Liver (tissue), 9 donors: ENCODE data around the gene EDN1. TPM values are rescaled to one million over a fixed set of nuclear protein-coding genes. Genes with fewer than 3 reads are reported as not detected.

ENCODE experiments used
- DNase-seq: peaks from one replicate; pipeline ENCODE4 v3.0.0-alpha.2; 2017; ENCODE audit warnings: low spot score
- H3K27ac ChIP-seq, 2 donors: one replicate each; pipeline ENCODE4 v1.7.0; 2013; ENCODE audit warnings: inconsistent platforms in 2 of 2, low read length in 2 of 2, control low read depth in 1 of 2, low read depth in 1 of 2, mild to moderate bottlenecking in 1 of 2
- H3K27me3 ChIP-seq, 4 donors: one replicate each; pipeline versions ENCODE4 v1.6.1 to v1.7.0; 2013; ENCODE audit warnings: low read length in 3 of 4, inconsistent platforms in 1 of 4, mild to moderate bottlenecking in 1 of 4, moderate library complexity in 1 of 4; ENCODE audit not compliant: control insufficient read depth in 4 of 4, insufficient read depth in 4 of 4
- H3K36me3 ChIP-seq, 4 donors: one replicate each; pipeline versions ENCODE4 v1.6.1 to v1.7.0; 2013; ENCODE audit warnings: low read length in 3 of 4, mild to moderate bottlenecking in 3 of 4, low read depth in 1 of 4, moderate library complexity in 1 of 4; ENCODE audit not compliant: control insufficient read depth in 4 of 4, insufficient read depth in 3 of 4
- H3K4me1 ChIP-seq, 4 donors: one replicate each; pipeline versions ENCODE4 v1.6.1 to v1.7.0; 2013; ENCODE audit warnings: low read length in 3 of 4, mild to moderate bottlenecking in 3 of 4, moderate library complexity in 1 of 4; ENCODE audit not compliant: control insufficient read depth in 4 of 4, insufficient read depth in 4 of 4
- H3K4me3 ChIP-seq, 3 donors: one replicate each; pipeline versions ENCODE4 v1.6.1 to v1.7.0; 2013; ENCODE audit warnings: low read length in 3 of 3, control low read depth in 1 of 3, low read depth in 1 of 3, mild to moderate bottlenecking in 1 of 3
- H3K9ac ChIP-seq, 2 donors: one replicate each; pipeline ENCODE4 v1.7.0; 2013; ENCODE audit warnings: low read length in 2 of 2, mild to moderate bottlenecking in 2 of 2, moderate library complexity in 2 of 2, control low read depth in 1 of 2, low read depth in 1 of 2
- H3K9me3 ChIP-seq, 4 donors: one replicate each; pipeline versions ENCODE4 v1.6.1 to v1.7.0; 2013; ENCODE audit warnings: low read length in 3 of 4; ENCODE audit not compliant: control insufficient read depth in 4 of 4
- ATF3 ChIP-seq: IDR thresholded peaks from 2 replicates; pipeline ENCODE4 v1.6.1; 2016; ENCODE audit warnings: antibody characterized with exemption
- CTCF ChIP-seq: fragments of 150-350 bp; IDR thresholded peaks from 2 replicates; pipeline ENCODE4 v1.5.1; 2017; ENCODE audit warnings: improper control_type of control experiment, low read depth, low read length; ENCODE audit not compliant: missing input control
- EGR1 ChIP-seq, 2 donors: IDR thresholded peaks; 2 replicates each; pipeline ENCODE4 v1.6.1; 2016 to 2018; ENCODE audit warnings: antibody characterized with exemption in 2 of 2, low read depth in 2 of 2
- FOXA1 ChIP-seq: IDR thresholded peaks from 2 replicates; pipeline ENCODE4 v1.6.1; 2016; ENCODE audit warnings: antibody characterized with exemption
- FOXA2 ChIP-seq: IDR thresholded peaks from 2 replicates; pipeline ENCODE4 v1.6.1; 2016; ENCODE audit warnings: antibody characterized with exemption
- GABPA ChIP-seq, 2 donors: IDR thresholded peaks in 1 of 2; conservative IDR thresholded peaks in 1 of 2; 2 replicates each; pipeline ENCODE4 v1.6.1; 2016; ENCODE audit warnings: antibody characterized with exemption in 2 of 2, mild to moderate bottlenecking in 1 of 2, moderate library complexity in 1 of 2
- HNF4A ChIP-seq, 2 donors: conservative IDR thresholded peaks; 2 replicates each; pipeline ENCODE4 v1.6.1; 2016; ENCODE audit warnings: antibody characterized with exemption in 2 of 2, mild to moderate bottlenecking in 2 of 2
- HNF4G ChIP-seq: IDR thresholded peaks from 2 replicates; pipeline ENCODE4 v1.6.1; 2016; ENCODE audit warnings: antibody characterized with exemption
- JUND ChIP-seq, 2 donors: IDR thresholded peaks; 2 replicates each; pipeline ENCODE4 v1.6.1; 2016; ENCODE audit warnings: antibody characterized with exemption in 2 of 2
- MAX ChIP-seq: IDR thresholded peaks from 2 replicates; pipeline ENCODE4 v1.6.1; 2016; ENCODE audit warnings: antibody characterized with exemption
- NR2F2 ChIP-seq: IDR thresholded peaks from 2 replicates; pipeline ENCODE4 v1.6.1; 2016; ENCODE audit warnings: antibody characterized with exemption
- RAD21 ChIP-seq, 2 donors: IDR thresholded peaks; 2 replicates each; pipeline ENCODE4 v1.6.1; 2016; ENCODE audit warnings: antibody characterized with exemption in 2 of 2, mild to moderate bottlenecking in 2 of 2
- REST ChIP-seq: IDR thresholded peaks from 2 replicates; pipeline ENCODE4 v1.6.1; 2016; ENCODE audit warnings: antibody characterized with exemption, mild to moderate bottlenecking
- RXRA ChIP-seq, 2 donors: IDR thresholded peaks; 2 replicates each; pipeline ENCODE4 v1.6.1; 2017 to 2018; ENCODE audit warnings: antibody characterized with exemption in 2 of 2, mild to moderate bottlenecking in 1 of 2
- SP1 ChIP-seq: IDR thresholded peaks from 2 replicates; pipeline ENCODE4 v1.6.1; 2018; ENCODE audit warnings: antibody characterized with exemption, mild to moderate bottlenecking
- TAF1 ChIP-seq: conservative IDR thresholded peaks from 2 replicates; pipeline ENCODE4 v1.6.1; 2016; ENCODE audit warnings: antibody characterized with exemption, mild to moderate bottlenecking
- YY1 ChIP-seq: IDR thresholded peaks from 2 replicates; pipeline ENCODE4 v1.6.1; 2016; ENCODE audit warnings: antibody characterized with exemption, mild to moderate bottlenecking
- ZBTB33 ChIP-seq: IDR thresholded peaks from 2 replicates; pipeline ENCODE4 v1.6.1; 2016; ENCODE audit warnings: antibody characterized with exemption
- WGBS: extraction: QIAGEN DNeasy Blood & Tissue Kit; methylation state at CpG from one replicate; pipeline ENCODE4 v1.1.7; 2013; 5-methylcytosine and 5-hydroxymethylcytosine counted together
- polyA plus RNA-seq, 2 donors: library from polyadenylated mRNA; stranded (reverse) in 1 of 2; unstranded in 1 of 2; fragments of 200-250 nt in 1 of 2; fragments of >200 nt in 1 of 2; fragmentation: Nextera tagmentation in 1 of 2; extraction: Ambion mirVana in 1 of 2; gene quantifications; one replicate each; pipeline versions ENCODE4 v1.2.1 to v1.2.3, GENCODE V29; 2013 to 2015
- total RNA-seq, 2 donors: library from RNA; depleted of rRNA; stranded (reverse); fragments of >200 nt; gene quantifications; one replicate each; pipeline ENCODE4 v1.2.3, GENCODE V29; 2014
- donor health status: healthy.
- donor health status: healthy.
- donor health status: healthy.
- donor health status: healthy.
- donor health status: healthy.

The EDN1 gene
- total and polyA plus RNA-seq, 4 donors: 0.70 to 1.2 (median 1.0) TPM

- Histone ChIP-seq H3K27ac (no peak overlapping the region), H3K27me3 (no peaks in the 10 kb centered on the region), H3K9me3 (no peaks in the 10 kb centered on the region), H3K4me3 (no peak overlapping the region), H3K36me3 (no peaks in the 10 kb centered on the region), H3K9ac (no peak overlapping the region), H3K4me1 (no peaks in the 10 kb centered on the region)
- TF ChIP-seq ATF3 (no peak), YY1 (no peak), MAX (no peak), FOXA2 (no peak), REST (no peak), FOXA1 (no peak), CTCF (no peak), NR2F2 (no peak), TAF1 (no peak), RXRA (IDR thresholded peaks at IDR 0.05) (no peak), GABPA (IDR thresholded peaks at IDR 0.05 in 1 of 2, conservative IDR thresholded peaks at IDR 0.05 in 1 of 2) (no peak)
- DNase-seq: no peak
- 96% methylated on average over 2 of the region's 2 CpGs for WGBS
These were observed 14.3 kb downstream of the EDN1 start for GRCh38 chr6:12304487-12304886.

GRCh38 chr6:12309070-12309469 lies 18.9 kb downstream of the EDN1 start:
- H3K4me1 ChIP-seq: no peaks in the 10 kb centered on the region
- no peak overlapping the region for H3K9ac ChIP-seq
- H3K9me3 ChIP-seq: no peaks in the 10 kb centered on the region
- no peak for DNase-seq
- 94% methylated on average over 2 of the region's 2 CpGs for WGBS
- H3K36me3 ChIP-seq: no peaks in the 10 kb centered on the region
- no peak overlapping the region for H3K4me3 ChIP-seq
- H3K27me3 ChIP-seq: no peaks in the 10 kb centered on the region
- H3K27ac ChIP-seq: no peak overlapping the region
- TF ChIP-seq RAD21 (IDR thresholded peaks at IDR 0.05) (no peak), HNF4A (conservative IDR thresholded peaks at IDR 0.05) (no peak), TAF1 (no peak), GABPA (IDR thresholded peaks at IDR 0.05 in 1 of 2, conservative IDR thresholded peaks at IDR 0.05 in 1 of 2) (no peak), SP1 (no peak), CTCF (no peak), HNF4G (no peak), FOXA1 (no peak), ZBTB33 (no peak), EGR1 (IDR thresholded peaks at IDR 0.05; ENCODE audit: low read depth in 2 of 2) (no peak), YY1 (no peak), RXRA (IDR thresholded peaks at IDR 0.05) (no peak), MAX (no peak), FOXA2 (no peak), JUND (IDR thresholded peaks at IDR 0.05) (no peak), ATF3 (no peak)
